H9 (cell line): ENCODE results near the gene PRKCG. TPM values are rescaled to one million over a fixed set of nuclear protein-coding genes. Genes with fewer than 3 reads are reported as not detected.

Source experiments
- DNase-seq: peaks from one replicate; pipeline ENCODE4 v3.0.0-alpha.2; 2017
- H2AFZ ChIP-seq: one replicate; pipeline ENCODE4 v1.6.1; 2013; ENCODE audit warnings: mild to moderate bottlenecking, low read length, control low read depth, moderate library complexity
- H2AK5ac ChIP-seq: 2 replicates; pipeline ENCODE4 v1.6.1; 2013; ENCODE audit warnings: low read length, control low read depth, mixed read lengths; ENCODE audit not compliant: insufficient read length
- H2BK120ac ChIP-seq: one replicate; pipeline ENCODE4 v1.6.1; 2013; ENCODE audit warnings: low read depth, mild to moderate bottlenecking, low read length, control low read depth, inconsistent platforms; ENCODE audit not compliant: poor library complexity, severe bottlenecking
- H2BK12ac ChIP-seq: 2 replicates; pipeline ENCODE4 v1.6.1; 2013; ENCODE audit warnings: low read length, control low read depth, mixed read lengths, low read depth; ENCODE audit not compliant: insufficient read length
- H2BK15ac ChIP-seq: 2 replicates; pipeline ENCODE4 v1.6.1; 2013; ENCODE audit warnings: low read depth, low read length, control low read depth
- H2BK20ac ChIP-seq: one replicate; pipeline ENCODE4 v1.6.1; 2013; ENCODE audit warnings: low read depth, mild to moderate bottlenecking, low read length, control low read depth, inconsistent platforms; ENCODE audit not compliant: poor library complexity, severe bottlenecking
- H2BK5ac ChIP-seq: 2 replicates; pipeline ENCODE4 v1.6.1; 2013; ENCODE audit warnings: low read length, control low read depth, mixed read lengths; ENCODE audit not compliant: insufficient read length
- H3K14ac ChIP-seq: 2 replicates; pipeline ENCODE4 v1.6.1; 2013; ENCODE audit warnings: low read length, control low read depth; ENCODE audit not compliant: insufficient read depth
- H3K18ac ChIP-seq: 2 replicates; pipeline ENCODE4 v1.6.1; 2013; ENCODE audit warnings: low read depth, mild to moderate bottlenecking, mixed read lengths, low read length, control low read depth; ENCODE audit not compliant: insufficient read length
- H3K23ac ChIP-seq: 2 replicates; pipeline ENCODE4 v1.6.1; 2013; ENCODE audit warnings: low read length, control low read depth, mixed read lengths, low read depth; ENCODE audit not compliant: insufficient read length
- H3K23me2 ChIP-seq: 2 replicates; pipeline ENCODE4 v1.6.1; 2013; ENCODE audit warnings: low read depth, mild to moderate bottlenecking, mixed read lengths, low read length, control low read depth; ENCODE audit not compliant: insufficient read length, poor library complexity, severe bottlenecking
- H3K27ac ChIP-seq: 2 replicates; pipeline ENCODE4 v1.5.1; 2013; ENCODE audit warnings: low read length, control low read depth, mixed read lengths, low read depth; ENCODE audit not compliant: insufficient read length
- H3K27me3 ChIP-seq: 2 replicates; pipeline ENCODE4 v1.6.1; 2013; ENCODE audit warnings: low read length, control low read depth, inconsistent platforms; ENCODE audit not compliant: insufficient read depth
- H3K4ac ChIP-seq: 2 replicates; pipeline ENCODE4 v1.6.1; 2013; ENCODE audit warnings: low read depth, mild to moderate bottlenecking, control low read depth, inconsistent platforms, low read length, moderate library complexity
- H3K4me1 ChIP-seq: 2 replicates; pipeline ENCODE4 v1.6.1; 2013; ENCODE audit warnings: low read length, control low read depth, inconsistent platforms; ENCODE audit not compliant: insufficient read depth
- H3K4me2 ChIP-seq: 2 replicates; pipeline ENCODE4 v1.6.1; 2013; ENCODE audit warnings: low read length, control low read depth, mixed read lengths; ENCODE audit not compliant: insufficient read length, insufficient read depth
- H3K56ac ChIP-seq: 2 replicates; pipeline ENCODE4 v1.6.1; 2013; ENCODE audit warnings: low read depth, mild to moderate bottlenecking, mixed read lengths, low read length, control low read depth; ENCODE audit not compliant: insufficient read length
- H3K79me1 ChIP-seq: 2 replicates; pipeline ENCODE4 v1.6.1; 2013; ENCODE audit warnings: low read depth, mild to moderate bottlenecking, moderate library complexity, low read length, control low read depth, inconsistent platforms; ENCODE audit not compliant: insufficient read depth, poor library complexity, severe bottlenecking
- H3K79me2 ChIP-seq: 2 replicates; pipeline ENCODE4 v1.6.1; 2013; ENCODE audit warnings: low read length, control low read depth, inconsistent platforms; ENCODE audit not compliant: insufficient read depth
- H3K9ac ChIP-seq: 2 replicates; pipeline ENCODE4 v1.6.1; 2013; ENCODE audit warnings: low read length, control low read depth, mixed read lengths; ENCODE audit not compliant: insufficient read length; ENCODE audit errors: extremely low read depth
- H3K9me3 ChIP-seq: one replicate; pipeline ENCODE4 v1.6.1; 2013; ENCODE audit warnings: low read depth, low read length, inconsistent platforms; ENCODE audit not compliant: control insufficient read depth
- H3T11ph ChIP-seq: one replicate; pipeline ENCODE4 v1.6.1; 2013; ENCODE audit warnings: mild to moderate bottlenecking, low read length, control low read depth, inconsistent platforms
- H4K20me1 ChIP-seq: one replicate; pipeline ENCODE4 v1.6.1; 2013; ENCODE audit not compliant: control insufficient read depth, insufficient read length, insufficient read depth
- H4K5ac ChIP-seq: 2 replicates; pipeline ENCODE4 v1.6.1; 2013; ENCODE audit warnings: low read depth, mild to moderate bottlenecking, mixed read lengths, low read length, control low read depth; ENCODE audit not compliant: insufficient read length
- H4K8ac ChIP-seq: replicated peaks from 2 replicates; pipeline ENCODE4 v1.6.1; 2013; ENCODE audit warnings: low read length, control low read depth, mixed read lengths, low read depth; ENCODE audit not compliant: insufficient read length
- H4K91ac ChIP-seq: 2 replicates; pipeline ENCODE4 v1.6.1; 2013; ENCODE audit warnings: low read depth, mild to moderate bottlenecking, moderate library complexity, mixed read lengths, low read length, control low read depth; ENCODE audit not compliant: insufficient read length
- H3K27ac Mint-ChIP-seq, 3 experiments: 2 replicates in 2 of 3; 3 replicates in 1 of 3; pipeline ENCODE4 v1.8.0; 2020 to 2021; ENCODE audit warnings: mixed read lengths in 3 of 3, mild to moderate bottlenecking in 1 of 3, moderate library complexity in 1 of 3
- H3K27me3 Mint-ChIP-seq: 2 replicates; pipeline ENCODE4 v1.8.0; 2021; ENCODE audit warnings: low read depth, mild to moderate bottlenecking, moderate library complexity, mixed read lengths
- H3K36me3 Mint-ChIP-seq, 3 experiments: 2 replicates in 2 of 3; 3 replicates in 1 of 3; pipeline ENCODE4 v1.8.0; 2020 to 2021; ENCODE audit warnings: low read depth in 3 of 3, mixed read lengths in 3 of 3; ENCODE audit not compliant: insufficient read depth in 1 of 3
- H3K4me1 Mint-ChIP-seq, 2 experiments: 2 replicates each; pipeline ENCODE4 v1.8.0; 2020; ENCODE audit warnings: mixed read lengths in 2 of 2
- H3K4me3 Mint-ChIP-seq, 2 experiments: 2 replicates in 1 of 2; 3 replicates in 1 of 2; pipeline ENCODE4 v1.8.0; 2020 to 2021; ENCODE audit warnings: mild to moderate bottlenecking in 2 of 2, mixed read lengths in 2 of 2, moderate library complexity in 1 of 2
- H3K9me3 Mint-ChIP-seq, 2 experiments: 2 replicates in 1 of 2; 3 replicates in 1 of 2; pipeline ENCODE4 v1.8.0; 2020; ENCODE audit warnings: mild to moderate bottlenecking in 2 of 2, mixed read lengths in 2 of 2, moderate library complexity in 1 of 2
- WGBS: extraction: QIAGEN DNeasy Blood & Tissue Kit; methylation state at CpG from one replicate; pipeline ENCODE4 v1.1.7; 2013; ENCODE audit warnings: missing lambda C conversion rate, low lambda C conversion rate, mixed read lengths; ENCODE audit not compliant: insufficient read length; ENCODE audit errors: extremely low coverage; 5-methylcytosine and 5-hydroxymethylcytosine counted together
- total RNA-seq: library from RNA; stranded (reverse); gene quantifications from 2 replicates; pipeline ENCODE4 v1.2.1, GENCODE V29; 2021
- TF ChIP-seq, protein P1 (sequence below): fragments of 200-600 bp; sonication (generic); conservative IDR thresholded peaks from 3 replicates; pipeline ENCODE4 v1.8.0; 2021; ENCODE audit warnings: antibody characterized with exemption, mild to moderate bottlenecking

PRKCG gene
- total RNA-seq, 1 experiment from 2014 or later = 8.8 TPM

DNA sequence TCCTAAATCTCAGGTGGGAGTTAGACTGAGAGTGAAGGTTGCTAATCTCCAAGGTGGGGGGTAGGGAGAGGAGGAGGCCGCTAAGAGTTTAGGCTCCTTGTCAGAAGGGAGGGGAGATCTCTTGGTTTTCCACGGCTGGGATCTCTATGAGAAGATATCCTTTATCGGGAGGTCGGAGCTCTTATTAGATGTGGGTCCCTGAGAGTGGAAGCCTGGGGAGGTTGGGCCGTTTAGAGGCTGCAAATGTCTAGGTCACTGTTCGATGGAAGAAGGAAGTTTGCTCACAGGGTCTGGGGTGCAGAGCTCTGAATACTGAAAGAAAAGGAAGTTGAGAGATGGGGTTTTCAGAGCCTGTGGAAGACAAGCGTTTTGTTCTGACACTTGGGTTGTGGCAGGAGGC, 10.5 kb upstream of the PRKCG start:
- Mint-ChIP-seq H3K4me3 (peak overlapping the region; percentile 52 to 73; a peak in 3 of 5 replicates), H3K27ac (peak overlapping the region in 2 of 3 experiments; percentile 62 to 87; a peak in 5 of 7 replicates), H3K4me1 (peaks cover 20 to 28% of the 10 kb centered on the region in 2 experiments), H3K9me3 (no peaks in the 10 kb centered on the region), H3K36me3 (peaks cover 31 to 49% (median 43%) of the 10 kb centered on the region in 3 experiments; a peak in 6 of 7 replicates), H3K27me3 (no peaks in the 10 kb centered on the region; the same call in 1 of the 2 replicates)
- no peak overlapping the region for H3K14ac ChIP-seq
- no CpG with 5 or more reads among the region's 7 CpGs for WGBS
- H2BK12ac ChIP-seq = no peak overlapping the region
- H3K4me2 ChIP-seq = no peak overlapping the region
- no peaks in the 10 kb centered on the region for H3K4me1 ChIP-seq
- no peak overlapping the region for H3K27ac ChIP-seq
- no peaks in the 10 kb centered on the region for H3K9me3 ChIP-seq
- H4K91ac ChIP-seq = no peak overlapping the region
- no peak for DNase-seq
- no peak overlapping the region for H3K23ac ChIP-seq
- no peak overlapping the region for H2BK15ac ChIP-seq
- H3K27me3 ChIP-seq = no peaks in the 10 kb centered on the region
- H3K4ac ChIP-seq = no peak overlapping the region
- no peak overlapping the region for H2BK20ac ChIP-seq
- H2BK5ac ChIP-seq = no peak overlapping the region
- peaks cover 2% of the 10 kb centered on the region; the same call in 1 of the 2 replicates for H3K79me2 ChIP-seq
- no peak overlapping the region for H3K56ac ChIP-seq
- no peak overlapping the region for H2BK120ac ChIP-seq
- no peak overlapping the region for H3K9ac ChIP-seq
- H4K20me1 ChIP-seq = no peaks in the 10 kb centered on the region
- no peak overlapping the region for H4K5ac ChIP-seq
- H2AFZ ChIP-seq = no peak overlapping the region
- no peaks in the 10 kb centered on the region for H3K79me1 ChIP-seq
- H2AK5ac ChIP-seq = no peak overlapping the region
- peaks cover 13% of the 10 kb centered on the region for H3K23me2 ChIP-seq
- no peak overlapping the region for H3K18ac ChIP-seq
- no peak overlapping the region for H4K8ac ChIP-seq
- H3T11ph ChIP-seq = no peak overlapping the region
- TF ChIP-seq, protein P1, sequence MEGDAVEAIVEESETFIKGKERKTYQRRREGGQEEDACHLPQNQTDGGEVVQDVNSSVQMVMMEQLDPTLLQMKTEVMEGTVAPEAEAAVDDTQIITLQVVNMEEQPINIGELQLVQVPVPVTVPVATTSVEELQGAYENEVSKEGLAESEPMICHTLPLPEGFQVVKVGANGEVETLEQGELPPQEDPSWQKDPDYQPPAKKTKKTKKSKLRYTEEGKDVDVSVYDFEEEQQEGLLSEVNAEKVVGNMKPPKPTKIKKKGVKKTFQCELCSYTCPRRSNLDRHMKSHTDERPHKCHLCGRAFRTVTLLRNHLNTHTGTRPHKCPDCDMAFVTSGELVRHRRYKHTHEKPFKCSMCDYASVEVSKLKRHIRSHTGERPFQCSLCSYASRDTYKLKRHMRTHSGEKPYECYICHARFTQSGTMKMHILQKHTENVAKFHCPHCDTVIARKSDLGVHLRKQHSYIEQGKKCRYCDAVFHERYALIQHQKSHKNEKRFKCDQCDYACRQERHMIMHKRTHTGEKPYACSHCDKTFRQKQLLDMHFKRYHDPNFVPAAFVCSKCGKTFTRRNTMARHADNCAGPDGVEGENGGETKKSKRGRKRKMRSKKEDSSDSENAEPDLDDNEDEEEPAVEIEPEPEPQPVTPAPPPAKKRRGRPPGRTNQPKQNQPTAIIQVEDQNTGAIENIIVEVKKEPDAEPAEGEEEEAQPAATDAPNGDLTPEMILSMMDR = no peak
